Cardiac fibroblast (primary cell): ENCODE measurements around the gene C2CD4B.

Source experiments
- DNase-seq, 2 donors: peaks; one replicate each; pipeline versions ENCODE4 v3.0.0 to v3.0.0-alpha.2; 2010; ENCODE audit warnings: low read depth in 2 of 2
- H3K4me3 ChIP-seq, 2 donors: replicated peaks in 1 of 2; 1 replicate in 1 of 2; 2 replicates in 1 of 2; pipeline ENCODE4 v1.5.1; 2011; ENCODE audit warnings: low read depth in 2 of 2, low read length in 2 of 2, mild to moderate bottlenecking in 2 of 2, moderate library complexity in 1 of 2
- TF ChIP-seq, protein P1 (sequence below): IDR thresholded peaks from one replicate; pipeline ENCODE4 v1.5.1; 2011; ENCODE audit warnings: low read depth, mild to moderate bottlenecking, low read length, inconsistent platforms

C2CD4B gene, protein sequence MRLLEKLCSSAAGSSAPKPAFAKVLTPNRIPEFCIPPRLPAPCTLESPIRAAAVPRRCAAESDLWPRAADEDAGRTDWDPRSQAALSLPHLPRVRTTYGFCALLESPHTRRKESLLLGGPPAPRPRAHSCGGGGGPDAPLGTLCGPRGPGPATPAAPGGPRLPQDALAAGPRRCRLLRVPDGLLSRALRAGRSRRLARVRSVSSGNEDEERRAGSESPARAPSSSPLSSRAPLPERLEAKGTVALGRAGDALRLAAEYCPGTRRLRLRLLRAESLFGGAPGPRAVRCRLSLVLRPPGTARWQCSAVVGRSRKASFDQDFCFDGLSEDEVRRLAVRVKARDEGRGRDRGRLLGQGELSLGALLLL

DNA sequence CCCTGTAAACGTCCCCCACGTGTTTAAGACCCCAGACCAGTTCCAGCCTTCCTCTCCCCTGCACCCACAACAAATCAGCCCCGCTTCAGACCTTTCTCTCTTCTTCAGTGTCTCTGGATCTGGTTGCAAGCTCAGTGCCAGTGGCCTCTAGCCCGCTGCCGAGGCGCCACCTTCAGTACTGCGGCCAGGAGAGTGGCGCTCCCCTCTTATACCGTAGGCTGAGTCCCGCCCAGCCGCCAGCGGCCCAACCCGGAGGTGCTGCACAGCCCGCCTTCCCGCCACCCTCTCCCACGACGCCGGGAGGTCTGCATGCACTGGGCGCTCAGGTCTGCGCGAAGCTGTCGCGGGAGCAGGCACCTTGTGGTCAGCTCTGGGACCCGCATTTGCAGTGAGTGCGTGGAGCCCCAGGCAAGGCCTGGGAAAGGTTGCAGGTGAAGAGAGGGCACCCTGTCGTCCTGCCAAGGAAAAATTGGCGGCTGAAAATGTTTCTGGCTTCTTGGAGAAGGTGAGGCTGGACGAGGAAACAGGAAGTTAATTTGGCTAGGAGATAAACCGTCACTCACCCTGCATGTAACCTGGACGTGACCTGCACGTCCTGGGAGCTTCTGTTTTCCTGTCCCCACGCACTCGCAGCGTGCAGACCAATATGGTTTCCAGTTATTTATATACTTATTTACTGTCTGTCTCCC, at the start of gene C2CD4B:
TSS of gene C2CD4B (minus strand) at position 182 of the 689 bp plus-strand sequence. CDS start 301 bp downstream, outside the sequence.
- TF ChIP-seq, protein P1, sequence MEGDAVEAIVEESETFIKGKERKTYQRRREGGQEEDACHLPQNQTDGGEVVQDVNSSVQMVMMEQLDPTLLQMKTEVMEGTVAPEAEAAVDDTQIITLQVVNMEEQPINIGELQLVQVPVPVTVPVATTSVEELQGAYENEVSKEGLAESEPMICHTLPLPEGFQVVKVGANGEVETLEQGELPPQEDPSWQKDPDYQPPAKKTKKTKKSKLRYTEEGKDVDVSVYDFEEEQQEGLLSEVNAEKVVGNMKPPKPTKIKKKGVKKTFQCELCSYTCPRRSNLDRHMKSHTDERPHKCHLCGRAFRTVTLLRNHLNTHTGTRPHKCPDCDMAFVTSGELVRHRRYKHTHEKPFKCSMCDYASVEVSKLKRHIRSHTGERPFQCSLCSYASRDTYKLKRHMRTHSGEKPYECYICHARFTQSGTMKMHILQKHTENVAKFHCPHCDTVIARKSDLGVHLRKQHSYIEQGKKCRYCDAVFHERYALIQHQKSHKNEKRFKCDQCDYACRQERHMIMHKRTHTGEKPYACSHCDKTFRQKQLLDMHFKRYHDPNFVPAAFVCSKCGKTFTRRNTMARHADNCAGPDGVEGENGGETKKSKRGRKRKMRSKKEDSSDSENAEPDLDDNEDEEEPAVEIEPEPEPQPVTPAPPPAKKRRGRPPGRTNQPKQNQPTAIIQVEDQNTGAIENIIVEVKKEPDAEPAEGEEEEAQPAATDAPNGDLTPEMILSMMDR: no peak
- H3K4me3 ChIP-seq: peak within 1 kb of the TSS; percentile 44 to 51
- peak; percentile 39 to 62 for DNase-seq

GRCh38 chr15:62212741-62213140, 47.7 kb upstream of the C2CD4B start:
- no peak for DNase-seq
- H3K4me3 ChIP-seq: no peak overlapping the region
- TF ChIP-seq, protein P1: no peak

DNA sequence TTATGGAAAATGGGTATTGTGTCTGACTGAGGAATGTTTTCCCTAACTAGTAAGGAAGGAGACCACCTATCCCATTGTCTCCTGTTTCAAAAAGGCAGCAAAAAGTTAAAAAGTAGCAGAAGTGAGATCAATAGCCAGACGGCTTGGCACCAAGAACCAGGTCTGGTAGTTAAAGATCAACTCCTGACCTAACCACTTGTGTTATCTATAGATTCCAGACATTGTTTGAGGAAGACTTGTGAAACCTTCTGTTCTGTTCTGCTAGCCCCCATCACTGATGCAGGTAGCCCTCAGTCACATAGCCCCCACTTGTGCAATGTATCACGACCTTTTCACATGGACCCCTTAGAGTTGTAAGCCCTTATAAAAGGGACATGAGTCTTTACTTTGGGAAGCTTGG, 46.3 kb upstream of the C2CD4B start:
- H3K4me3 ChIP-seq: no peak overlapping the region
- DNase-seq: no peak
- TF ChIP-seq, protein P1: no peak

- no peak overlapping the region for H3K4me3 ChIP-seq
- DNase-seq: no peak
- TF ChIP-seq, protein P1: no peak
Measured at GRCh38 chr15:62209821-62210220, 44.7 kb upstream of the C2CD4B start.

- no peak overlapping the region for H3K4me3 ChIP-seq
- TF ChIP-seq, protein P1: no peak
- DNase-seq: no peak
Measured at GRCh38 chr15:62209322-62209721, 44.2 kb upstream of the C2CD4B start.

- TF ChIP-seq, protein P1: no peak
- no peak for DNase-seq
- no peak overlapping the region for H3K4me3 ChIP-seq
Measured at GRCh38 chr15:62208884-62209283, 43.8 kb upstream of the C2CD4B start.
